HG03196 (cell line): ENCODE measurements around the gene PAXX.

ENCODE experiments used
- ATAC-seq: cut with Tn5 transposase; IDR thresholded peaks from one replicate; pipeline ENCODE4 v1.9.1; 2021; ENCODE audit not compliant: unreplicated experiment

PAXX gene

GRCh38 chr9:136980669-136981478, 11.3 kb upstream of the PAXX start:
- ATAC-seq = no peak

GRCh38 chr9:136981588-136982231, 10.5 kb upstream of the PAXX start:
- no peak for ATAC-seq

GRCh38 chr9:136982232-136983051, 9.8 kb upstream of the PAXX start, which contains the start of gene LCNL1:
Gene LCNL1, plus strand, starts transcription at chr9:136982993. Its CDS starts 594 bp downstream, at chr9:136983587.
- no peak for ATAC-seq

- no peak for ATAC-seq
These were observed 9.1 kb upstream of the PAXX start for GRCh38 chr9:136983167-136983566.

GRCh38 chr9:136983656-136984314, 8.4 kb upstream of the PAXX start:
- ATAC-seq = no peak

- no peak for ATAC-seq
These were observed 7.7 kb upstream of the PAXX start for GRCh38 chr9:136984464-136985026.

GRCh38 chr9:136985027-136985602, 7.1 kb upstream of the PAXX start:
- ATAC-seq = no peak

GRCh38 chr9:136985853-136986252, 6.4 kb upstream of the PAXX start:
- ATAC-seq = no peak

GRCh38 chr9:136988872-136989271, 3.4 kb upstream of the PAXX start:
- ATAC-seq = no peak

GRCh38 chr9:136990242-136990911, 1.8 kb upstream of the PAXX start:
- ATAC-seq = no peak

GRCh38 chr9:136992819-136993369, 672 bp downstream of the PAXX start:
- no peak for ATAC-seq

- no peak for ATAC-seq
These were observed 2.1 kb downstream of the PAXX start for GRCh38 chr9:136994180-136994887.

GRCh38 chr9:136994888-136995230, 2.6 kb downstream of the PAXX start:
- no peak for ATAC-seq

GRCh38 chr9:136995362-136995761, 3.1 kb downstream of the PAXX start:
- no peak for ATAC-seq

- no peak for ATAC-seq
These were observed 3.6 kb downstream of the PAXX start for GRCh38 chr9:136995772-136996311.

- no peak for ATAC-seq
These were observed 4.4 kb downstream of the PAXX start, which contains the start of gene CLIC3 for GRCh38 chr9:136996361-136997292. Gene CLIC3, minus strand, starts transcription at chr9:136996568. Its CDS starts 25 bp downstream, at chr9:136996543.

GRCh38 chr9:136997371-136997770, 5.1 kb downstream of the PAXX start:
- no peak for ATAC-seq
